AG08395 (cell line): ENCODE measurements around the gene DHRS1.
A peak's percentile ranks its signal among the peaks of the same experiment; 100 is the strongest.

Experiments used
- DNase-seq: peaks from one replicate; pipeline ENCODE4 v3.0.0; 2012; ENCODE audit warnings: mixed read lengths, low spot score

The DHRS1 gene

GRCh38 chr14:24299255-24300191 is at the start of gene DHRS1, which contains the start of gene NOP9:
TSS of gene DHRS1 (minus strand) at chr14:24299780. CDS start at chr14:24299106, 674 bp downstream.
TSS of gene NOP9 (plus strand) at chr14:24299850. CDS start at chr14:24299955, 105 bp downstream.
- DNase-seq = peak; percentile 97

- DNase-seq = no peak
Measured at GRCh38 chr14:24348186-24348585, 48.6 kb upstream of the DHRS1 start.

DNA sequence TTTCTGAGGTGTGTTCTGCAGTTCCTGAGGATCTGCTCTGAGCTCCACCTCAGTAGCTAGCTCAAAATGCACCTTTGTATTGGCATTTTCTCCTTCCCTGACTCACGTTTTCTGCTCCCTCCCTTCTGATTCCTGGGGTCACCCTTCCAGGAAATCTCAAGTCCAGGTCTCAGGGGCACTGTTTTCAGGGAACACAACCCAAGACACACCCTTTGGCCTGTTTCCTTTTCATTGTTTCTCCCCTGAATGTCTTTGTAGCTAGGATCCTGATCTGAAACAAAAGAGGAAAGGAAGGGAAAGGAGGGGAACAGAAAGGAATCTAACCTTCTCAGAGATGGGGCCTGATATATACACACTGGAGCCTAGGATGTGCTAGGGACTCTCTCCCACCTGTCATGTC is 47.6 kb upstream of the DHRS1 start:
- no peak for DNase-seq

DNA sequence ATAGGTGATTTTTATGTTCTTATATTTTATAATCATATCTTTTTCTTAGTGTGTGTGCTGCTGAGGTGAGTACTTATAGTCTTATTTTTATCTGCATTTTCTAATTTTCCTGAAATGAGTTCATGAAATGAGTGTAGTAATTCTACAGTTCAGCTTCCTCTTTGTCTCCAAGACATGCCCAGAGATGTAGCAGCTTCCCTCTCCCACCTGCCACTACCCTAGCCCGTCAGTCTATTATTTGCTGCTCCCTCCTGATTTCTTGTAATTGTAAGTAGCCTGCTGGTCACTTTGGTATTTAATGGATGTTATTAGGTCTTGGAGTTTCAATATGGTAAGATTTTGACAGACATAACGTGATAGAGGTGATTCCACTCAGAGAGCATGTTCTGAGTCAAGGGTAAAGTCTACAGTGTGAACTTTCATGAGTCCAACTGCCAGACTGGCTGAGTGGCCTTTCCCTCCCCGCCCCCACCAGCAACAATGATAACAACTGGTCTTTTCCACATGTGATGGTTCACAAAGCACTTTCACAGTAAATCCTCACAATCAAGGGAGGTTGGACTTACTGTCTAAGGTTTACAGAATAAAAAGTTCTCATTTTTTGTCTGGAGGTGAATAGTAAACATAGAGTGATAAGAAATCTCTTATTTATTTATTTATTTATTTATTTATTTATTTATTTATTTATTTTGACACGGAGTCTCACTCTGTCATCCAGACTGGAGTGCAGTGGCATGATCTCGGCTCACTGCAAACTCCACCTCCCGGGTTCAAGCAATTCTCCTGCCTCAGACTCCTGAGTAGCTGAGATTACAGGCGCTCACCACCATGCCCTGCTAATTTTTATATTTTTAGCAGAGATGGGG is 44.4 kb upstream of the DHRS1 start:
- DNase-seq = no peak

DNA sequence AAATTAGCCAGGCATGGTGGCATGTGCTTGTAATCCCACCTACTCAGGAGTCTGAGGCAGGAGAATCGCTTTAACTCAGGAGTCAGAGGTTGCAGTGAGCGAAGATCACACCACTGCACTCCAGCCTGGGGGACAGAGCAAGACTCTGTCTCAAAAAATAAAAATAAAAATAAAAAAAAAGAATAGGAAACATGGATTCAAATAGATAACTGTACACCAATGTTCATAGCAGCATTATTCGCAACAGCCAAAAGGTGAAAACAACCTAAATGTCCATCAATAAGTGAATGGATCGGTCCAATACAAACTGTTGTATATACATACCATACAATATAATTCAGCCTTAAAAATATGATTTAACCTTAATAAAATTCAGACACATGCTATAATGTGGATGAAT is 43.3 kb upstream of the DHRS1 start:
- no peak for DNase-seq

- DNase-seq = no peak
Measured at GRCh38 chr14:24340606-24341005, 41.0 kb upstream of the DHRS1 start.

GRCh38 chr14:24339284-24340151 is 39.9 kb upstream of the DHRS1 start, which contains the start of gene RIPK3:
TSS of gene RIPK3 (minus strand) at chr14:24339991. CDS start at chr14:24339826, 165 bp downstream.
- no peak for DNase-seq

DNA sequence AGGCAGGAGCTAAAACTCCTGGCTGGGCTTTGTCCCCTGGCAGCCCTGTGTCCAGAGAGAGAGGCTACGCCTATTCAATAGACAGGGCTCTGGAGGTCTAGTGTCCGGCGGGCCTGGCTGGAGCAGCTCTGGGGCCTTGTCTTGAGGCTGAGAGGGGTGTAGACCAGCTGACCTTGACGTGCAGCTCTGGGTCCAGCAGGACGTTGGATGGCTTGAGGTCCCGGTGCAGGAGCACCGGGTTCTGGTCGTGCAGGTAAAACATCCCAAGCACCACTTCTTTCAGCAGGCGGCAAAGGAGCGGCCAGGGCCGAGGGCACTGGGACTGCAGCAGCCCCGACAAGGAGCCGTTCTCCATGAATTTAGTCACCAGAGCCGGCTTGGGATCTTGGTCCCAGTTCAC is 39.3 kb upstream of the DHRS1 start:
- DNase-seq = no peak

DNA sequence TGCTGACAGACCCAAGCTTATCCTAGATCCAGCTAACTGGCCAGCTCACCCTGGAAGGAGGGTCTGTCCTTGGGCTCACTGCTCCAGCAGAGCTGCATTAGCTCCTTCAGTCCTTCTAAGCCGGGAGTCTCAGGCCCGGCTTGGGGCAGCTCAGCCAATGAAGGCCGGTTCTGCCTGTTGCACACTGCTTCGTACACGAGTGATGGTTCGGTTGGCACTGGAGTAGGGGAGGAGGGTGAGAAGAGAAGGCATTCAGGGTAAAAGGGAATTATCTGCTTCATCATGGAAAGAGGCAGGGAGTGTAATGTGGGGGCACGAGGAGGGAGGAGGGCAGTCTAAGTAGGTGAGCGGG is 38.2 kb upstream of the DHRS1 start:
- DNase-seq = no peak

- DNase-seq = no peak
Measured at GRCh38 chr14:24337144-24337823, 37.7 kb upstream of the DHRS1 start.

- DNase-seq = no peak
Measured at GRCh38 chr14:24335461-24336171, 36.0 kb upstream of the DHRS1 start.

DNA sequence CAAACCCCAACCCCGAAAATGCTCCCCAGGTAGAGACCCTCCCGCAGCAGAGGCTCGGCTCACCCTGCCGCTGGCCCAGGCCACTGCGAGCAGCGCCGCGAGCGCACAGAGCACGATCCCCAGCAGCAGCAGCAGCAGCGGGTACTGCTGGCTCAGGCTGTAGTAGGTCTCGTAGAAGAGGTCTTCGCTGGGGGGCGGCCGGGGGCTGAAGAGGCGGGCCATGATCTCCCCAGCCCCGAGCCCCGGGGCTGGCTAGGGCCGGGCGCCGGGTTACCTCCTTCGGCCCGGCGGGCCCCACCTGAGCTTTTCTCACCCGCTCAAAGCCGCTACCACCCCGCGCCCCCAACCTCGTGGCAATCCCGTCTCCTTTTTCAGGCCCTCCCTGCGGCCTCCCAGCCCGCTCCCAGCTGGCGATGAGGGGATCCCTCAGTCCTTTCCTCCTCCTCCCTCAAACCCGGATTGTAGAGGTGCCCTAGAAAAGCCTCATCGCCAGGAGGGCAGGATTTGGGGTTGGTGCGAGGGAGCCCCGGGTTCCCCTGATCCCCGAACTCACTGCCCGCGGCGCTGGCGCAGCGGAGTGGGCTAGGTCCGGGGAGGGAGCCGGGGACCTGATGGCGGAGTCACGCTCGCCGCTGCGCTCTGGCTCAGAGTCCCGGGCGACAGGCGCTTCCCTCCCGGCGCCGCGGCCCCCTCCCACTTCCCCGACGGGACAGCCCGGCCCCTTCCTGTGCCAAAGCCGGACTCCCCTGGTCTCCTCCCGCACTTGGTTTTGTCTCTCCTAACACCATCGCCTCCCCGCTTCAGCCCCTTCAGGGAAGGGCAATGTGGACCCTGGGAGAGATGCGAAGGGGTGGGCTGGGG is 35.1 kb upstream of the DHRS1 start, which contains the start of gene ADCY4:
Gene ADCY4 (minus strand): TSS at position 641 of the 861 bp plus-strand sequence. CDS start 419 bp downstream, at position 222.
- DNase-seq = no peak

DNA sequence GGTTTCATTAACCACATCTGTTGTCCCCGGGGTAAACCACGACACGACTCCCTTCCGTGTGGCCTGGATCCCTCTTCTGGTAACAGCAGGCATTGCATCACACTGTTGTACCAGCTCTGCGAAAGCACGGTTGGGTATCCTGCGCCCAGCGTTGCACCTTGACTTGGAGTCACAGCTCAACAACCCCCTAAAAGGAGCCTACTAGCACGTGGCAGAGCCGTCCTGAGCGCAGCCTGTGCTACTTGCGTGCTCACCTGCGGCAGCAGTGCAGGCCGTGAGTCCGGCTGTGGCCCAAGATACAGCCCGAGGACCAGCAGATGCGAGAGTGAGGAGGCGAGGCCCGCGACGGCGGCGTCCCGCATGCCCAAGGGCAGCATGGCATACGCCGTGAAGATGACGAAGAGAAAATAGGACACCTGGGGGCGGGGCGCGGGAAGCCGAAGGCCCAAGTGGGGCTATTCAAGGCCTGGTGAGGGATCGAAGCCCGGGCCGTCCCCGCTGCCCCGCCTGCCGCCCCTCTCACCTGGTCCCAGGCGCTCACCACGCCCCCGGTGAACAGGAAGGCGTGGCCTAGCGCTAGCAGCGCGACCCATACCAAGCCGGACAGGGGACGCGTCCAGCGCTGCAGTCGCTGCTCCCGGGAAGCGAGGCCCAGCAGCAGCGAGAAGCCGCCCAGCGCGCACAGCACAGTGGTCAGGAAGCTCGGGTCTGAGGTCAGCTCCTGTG is 32.9 kb upstream of the DHRS1 start:
- DNase-seq = peak; percentile 85

DNA sequence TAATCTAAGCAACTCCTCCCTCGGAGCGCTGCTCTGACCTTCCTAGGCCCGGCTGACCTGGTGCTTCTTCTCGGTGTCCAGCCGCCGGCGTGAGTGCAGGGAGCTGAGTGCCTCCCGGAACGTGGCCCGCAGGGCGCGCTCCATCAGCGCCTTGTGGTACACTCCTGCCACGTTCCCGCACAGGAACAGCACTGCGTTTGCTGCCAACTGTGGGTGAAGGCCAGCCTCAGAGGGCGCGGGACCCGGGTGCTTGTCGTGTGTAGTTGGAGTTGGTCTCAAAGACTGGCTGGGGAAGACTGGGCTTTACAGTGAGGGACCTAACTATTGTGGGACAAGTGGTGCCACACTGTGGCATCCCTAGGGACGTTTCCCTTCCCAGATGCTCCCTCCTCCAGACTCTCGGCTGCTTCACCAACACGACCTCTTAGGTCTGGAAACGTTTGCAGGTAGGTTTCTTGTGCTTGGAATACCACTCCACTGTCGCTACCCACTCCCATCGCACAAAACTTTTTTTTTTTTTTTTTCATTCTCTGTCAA is 32.2 kb upstream of the DHRS1 start:
- no peak for DNase-seq

DNA sequence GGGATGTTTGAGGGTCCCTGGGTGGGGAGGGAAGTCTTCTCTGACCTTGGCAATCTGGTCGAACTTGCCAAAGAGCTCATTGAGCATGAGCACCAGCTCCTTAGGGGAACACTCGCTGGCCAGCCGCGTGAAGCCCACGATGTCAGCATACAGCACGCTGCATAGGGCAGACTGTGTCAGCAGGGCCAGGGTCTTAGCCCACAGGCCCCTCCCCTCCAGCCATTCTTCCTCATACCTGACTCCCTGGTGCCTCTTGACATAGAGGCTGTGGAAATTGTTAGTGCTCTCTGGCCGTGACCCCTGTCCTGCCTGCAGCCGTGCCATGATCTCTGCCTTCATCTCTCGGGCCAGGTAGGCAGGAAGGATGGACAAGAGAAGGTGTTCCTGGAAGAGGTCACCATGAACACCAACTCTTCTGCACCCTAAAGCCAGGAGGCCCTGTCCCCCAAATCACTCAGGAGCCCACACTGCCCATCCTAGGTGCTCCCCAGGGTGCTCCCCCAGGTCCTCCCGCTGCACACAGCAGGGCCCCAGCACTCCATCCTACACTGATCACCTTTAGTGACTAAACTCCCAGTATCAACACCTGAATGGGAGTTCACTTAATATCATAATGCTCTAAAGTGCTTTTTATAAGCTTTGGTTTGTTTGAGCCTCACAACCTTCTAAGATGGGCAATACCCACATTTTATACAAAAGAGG is 31.5 kb upstream of the DHRS1 start:
- no peak for DNase-seq

DNA sequence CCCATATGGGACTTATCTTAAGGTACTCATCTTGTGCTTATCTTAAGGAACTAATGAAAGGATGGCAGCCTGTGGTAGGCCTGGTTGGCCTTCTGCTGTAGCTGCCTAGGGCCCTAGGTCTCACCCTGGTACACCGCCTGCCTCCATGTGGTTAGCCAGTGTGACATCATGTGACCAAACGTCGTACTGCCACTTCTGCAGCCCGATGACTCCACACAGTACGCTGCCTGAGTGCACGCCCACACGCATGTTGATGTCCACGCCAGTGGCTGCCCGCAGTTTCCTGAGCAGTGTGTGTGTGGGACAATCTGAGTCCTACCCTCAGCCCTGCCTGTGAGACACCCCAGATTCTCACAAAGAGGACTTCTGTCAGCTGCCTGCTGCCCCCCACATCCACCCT is 30.2 kb upstream of the DHRS1 start:
- DNase-seq = no peak

DNA sequence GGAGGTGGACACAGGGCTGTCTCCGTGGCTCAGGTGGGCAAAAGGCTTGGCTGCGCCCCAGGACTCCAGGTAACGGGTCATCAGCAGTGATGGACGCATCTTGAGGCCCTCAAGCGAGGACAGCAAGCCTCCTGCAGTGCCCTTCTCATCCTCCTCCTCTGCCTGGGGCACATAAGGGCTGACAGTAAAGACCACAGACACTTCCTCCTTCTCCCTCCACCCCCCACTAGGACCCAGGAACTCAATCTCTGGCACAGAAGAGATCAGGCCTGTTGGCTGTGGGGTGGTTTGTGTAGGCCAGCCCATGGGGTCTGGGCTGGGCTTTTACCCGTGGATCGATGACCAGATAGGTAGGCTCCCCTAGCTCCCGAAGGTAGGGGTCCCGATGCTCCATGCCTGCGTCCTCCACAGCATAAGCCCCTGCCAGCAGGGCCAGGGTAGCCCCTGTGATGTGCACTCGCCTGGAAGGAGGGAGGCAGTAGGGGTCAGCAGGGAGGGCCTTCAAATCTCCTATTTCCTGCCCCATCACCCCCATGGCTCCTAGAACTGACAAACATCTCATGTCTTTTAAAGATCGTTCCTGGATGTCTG is 29.6 kb upstream of the DHRS1 start:
- DNase-seq = no peak
